NAMALWA (cell line): ENCODE data around the gene NOP14.
"Not testable (repeated sequence)": the region's sequence is repeated elsewhere in the genome, so short reads cannot be mapped to it uniquely, and the experiment has no call there.

Experiments
- DNase-seq: peaks from one replicate; pipeline ENCODE4 v3.0.0-alpha.2; 2015; ENCODE audit warnings: low spot score

The NOP14 gene

GRCh38 chr4:2961811-2962441 is 1.3 kb downstream of the NOP14 start:
- peak; percentile 85 for DNase-seq

GRCh38 chr4:2961421-2961810 is 1.8 kb downstream of the NOP14 start:
- DNase-seq: peak; percentile 50

GRCh38 chr4:2960450-2960849 is 2.8 kb downstream of the NOP14 start:
- DNase-seq: not testable (repeated sequence)

- DNase-seq: no peak
Observed at GRCh38 chr4:2958446-2958845, 4.8 kb downstream of the NOP14 start.

GRCh38 chr4:2955186-2956044 is 7.8 kb downstream of the NOP14 start:
- DNase-seq: not testable (repeated sequence)

GRCh38 chr4:2954358-2955185 is 8.6 kb downstream of the NOP14 start:
- peak; percentile 72 for DNase-seq

- no peak for DNase-seq
Observed at GRCh38 chr4:2953496-2953895, 9.7 kb downstream of the NOP14 start.

- no peak for DNase-seq
Observed at GRCh38 chr4:2950221-2950989, 12.8 kb downstream of the NOP14 start.

GRCh38 chr4:2949782-2950125 is 13.5 kb downstream of the NOP14 start:
- no peak for DNase-seq

- DNase-seq: peak; percentile 43
Observed at GRCh38 chr4:2948895-2949781, 14.1 kb downstream of the NOP14 start.

- DNase-seq: no peak
Observed at GRCh38 chr4:2947926-2948325, 15.3 kb downstream of the NOP14 start.

- no peak for DNase-seq
Observed at GRCh38 chr4:2946812-2947600, 16.2 kb downstream of the NOP14 start.

- not testable (repeated sequence) for DNase-seq
Observed at GRCh38 chr4:2945619-2946604, 17.3 kb downstream of the NOP14 start.

- no peak for DNase-seq
Observed at GRCh38 chr4:2944586-2945526, 18.4 kb downstream of the NOP14 start.

- DNase-seq: no peak
Observed at GRCh38 chr4:2944091-2944482, 19.1 kb downstream of the NOP14 start.

- DNase-seq: no peak
Observed at GRCh38 chr4:2943364-2944090, 19.7 kb downstream of the NOP14 start.
